DOHH2 (cell line): ENCODE data around the gene TAS2R1.

Experiments
- H3F3A ChIP-seq: fragments of 200-600 bp; sonication (generic), shearing (Covaris generic); 2 replicates; pipeline ENCODE4 v1.6.0; 2016; ENCODE audit warnings: antibody characterized with exemption, mild to moderate bottlenecking; ENCODE audit not compliant: control insufficient read depth, insufficient read depth
- H3K27ac ChIP-seq: fragments of 200-600 bp; sonication (generic); 2 replicates; pipeline ENCODE4 v1.5.1; 2014; ENCODE audit warnings: low read depth, mild to moderate bottlenecking, low read length, moderate library complexity
- H3K27me3 ChIP-seq: fragments of 200-600 bp; sonication (generic); 2 replicates; pipeline ENCODE4 v1.6.1; 2014; ENCODE audit warnings: mild to moderate bottlenecking, low read length, mixed read lengths; ENCODE audit not compliant: control insufficient read depth
- H3K36me3 ChIP-seq: fragments of 200-600 bp; sonication (generic); 2 replicates; pipeline ENCODE4 v1.6.1; 2014; ENCODE audit warnings: mild to moderate bottlenecking, low read length, moderate library complexity, mixed read lengths; ENCODE audit not compliant: control insufficient read depth
- H3K4me1 ChIP-seq: fragments of 200-600 bp; sonication (generic); 2 replicates; pipeline ENCODE4 v1.6.1; 2014; ENCODE audit warnings: mild to moderate bottlenecking, low read length, mixed read lengths; ENCODE audit not compliant: control insufficient read depth
- H3K4me2 ChIP-seq: fragments of 200-600 bp; sonication (generic); 2 replicates; pipeline ENCODE4 v1.6.0; 2014; ENCODE audit warnings: mild to moderate bottlenecking, low read length, moderate library complexity
- H3K4me3 ChIP-seq: fragments of 200-600 bp; sonication (generic); 2 replicates; pipeline ENCODE4 v1.5.1; 2014; ENCODE audit warnings: mild to moderate bottlenecking, low read length, mixed read lengths
- H3K79me2 ChIP-seq: fragments of 200-600 bp; sonication (generic); 2 replicates; pipeline ENCODE4 v1.6.1; 2014; ENCODE audit warnings: mild to moderate bottlenecking, low read length, mixed read lengths; ENCODE audit not compliant: control insufficient read depth
- H3K9me2 ChIP-seq: fragments of 200-600 bp; sonication (generic); replicated peaks from 2 replicates; pipeline ENCODE4 v1.6.1; 2014; ENCODE audit warnings: mild to moderate bottlenecking, low read length, mixed read lengths; ENCODE audit not compliant: control insufficient read depth
- H3K9me3 ChIP-seq: fragments of 200-600 bp; sonication (generic); 2 replicates; pipeline ENCODE4 v1.6.1; 2014; ENCODE audit warnings: antibody characterized with exemption, low read length, mixed read lengths; ENCODE audit not compliant: control insufficient read depth, insufficient read depth
- H4K20me1 ChIP-seq: fragments of 200-600 bp; sonication (generic); 2 replicates; pipeline ENCODE4 v1.6.0; 2014; ENCODE audit warnings: low read depth, mild to moderate bottlenecking, antibody characterized with exemption, low read length, moderate library complexity; ENCODE audit not compliant: control insufficient read depth, insufficient read depth
- EZH2phosphoT487 ChIP-seq: fragments of 200-600 bp; sonication (generic); IDR thresholded peaks from 2 replicates; pipeline ENCODE4 v1.6.1; 2017; ENCODE audit warnings: borderline replicate concordance, mild to moderate bottlenecking, antibody characterized with exemption, low read length, moderate library complexity, mixed read lengths
- TF ChIP-seq, protein P1 (sequence below): fragments of 200-600 bp; sonication (generic); IDR thresholded peaks from one replicate; pipeline ENCODE4 v1.5.1; 2014; ENCODE audit warnings: antibody characterized with exemption, mild to moderate bottlenecking, low read depth, low read length; ENCODE audit not compliant: poor library complexity, severe bottlenecking

The TAS2R1 gene, protein sequence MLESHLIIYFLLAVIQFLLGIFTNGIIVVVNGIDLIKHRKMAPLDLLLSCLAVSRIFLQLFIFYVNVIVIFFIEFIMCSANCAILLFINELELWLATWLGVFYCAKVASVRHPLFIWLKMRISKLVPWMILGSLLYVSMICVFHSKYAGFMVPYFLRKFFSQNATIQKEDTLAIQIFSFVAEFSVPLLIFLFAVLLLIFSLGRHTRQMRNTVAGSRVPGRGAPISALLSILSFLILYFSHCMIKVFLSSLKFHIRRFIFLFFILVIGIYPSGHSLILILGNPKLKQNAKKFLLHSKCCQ

DNA sequence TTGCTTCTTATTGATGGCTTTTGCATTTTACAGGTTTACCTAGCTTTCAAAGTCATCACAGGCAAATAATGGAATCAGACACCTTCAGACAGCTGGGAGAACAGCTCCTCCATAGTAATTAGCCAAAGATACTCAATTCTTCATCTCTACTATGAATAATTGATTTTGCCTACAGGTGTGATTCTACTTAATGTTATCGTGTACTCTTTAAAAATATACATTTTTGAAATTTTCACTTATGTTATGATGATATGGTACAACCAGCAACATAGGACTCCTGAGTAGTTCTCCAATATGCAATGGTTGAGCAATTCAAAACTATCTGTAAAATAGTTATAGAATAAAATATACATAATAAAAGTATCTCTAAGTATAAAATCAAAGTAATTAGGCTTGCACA lies at the start of gene TAS2R1:
TSS of gene TAS2R1 (minus strand) at position 101 of the 400 bp plus-strand sequence. CDS start 319 bp downstream, outside the sequence.
- Histone ChIP-seq H4K20me1 (no peaks in the 10 kb centered on the region), H3K27me3 (no peaks in the 10 kb centered on the region), H3K79me2 (no peaks in the 10 kb centered on the region), H3K27ac (no peak within 1 kb of the TSS), H3K4me2 (no peak within 1 kb of the TSS), H3K36me3 (no peaks in the 10 kb centered on the region), H3K4me3 (no peak within 1 kb of the TSS), H3K9me3 (no peaks in the 10 kb centered on the region), H3K4me1 (no peaks in the 10 kb centered on the region), H3F3A (no peaks in the 10 kb centered on the region), H3K9me2 (no peaks in the 10 kb centered on the region)
- TF ChIP-seq EZH2phosphoT487, result no peak
- TF ChIP-seq, protein P1, sequence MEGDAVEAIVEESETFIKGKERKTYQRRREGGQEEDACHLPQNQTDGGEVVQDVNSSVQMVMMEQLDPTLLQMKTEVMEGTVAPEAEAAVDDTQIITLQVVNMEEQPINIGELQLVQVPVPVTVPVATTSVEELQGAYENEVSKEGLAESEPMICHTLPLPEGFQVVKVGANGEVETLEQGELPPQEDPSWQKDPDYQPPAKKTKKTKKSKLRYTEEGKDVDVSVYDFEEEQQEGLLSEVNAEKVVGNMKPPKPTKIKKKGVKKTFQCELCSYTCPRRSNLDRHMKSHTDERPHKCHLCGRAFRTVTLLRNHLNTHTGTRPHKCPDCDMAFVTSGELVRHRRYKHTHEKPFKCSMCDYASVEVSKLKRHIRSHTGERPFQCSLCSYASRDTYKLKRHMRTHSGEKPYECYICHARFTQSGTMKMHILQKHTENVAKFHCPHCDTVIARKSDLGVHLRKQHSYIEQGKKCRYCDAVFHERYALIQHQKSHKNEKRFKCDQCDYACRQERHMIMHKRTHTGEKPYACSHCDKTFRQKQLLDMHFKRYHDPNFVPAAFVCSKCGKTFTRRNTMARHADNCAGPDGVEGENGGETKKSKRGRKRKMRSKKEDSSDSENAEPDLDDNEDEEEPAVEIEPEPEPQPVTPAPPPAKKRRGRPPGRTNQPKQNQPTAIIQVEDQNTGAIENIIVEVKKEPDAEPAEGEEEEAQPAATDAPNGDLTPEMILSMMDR, result no peak

DNA sequence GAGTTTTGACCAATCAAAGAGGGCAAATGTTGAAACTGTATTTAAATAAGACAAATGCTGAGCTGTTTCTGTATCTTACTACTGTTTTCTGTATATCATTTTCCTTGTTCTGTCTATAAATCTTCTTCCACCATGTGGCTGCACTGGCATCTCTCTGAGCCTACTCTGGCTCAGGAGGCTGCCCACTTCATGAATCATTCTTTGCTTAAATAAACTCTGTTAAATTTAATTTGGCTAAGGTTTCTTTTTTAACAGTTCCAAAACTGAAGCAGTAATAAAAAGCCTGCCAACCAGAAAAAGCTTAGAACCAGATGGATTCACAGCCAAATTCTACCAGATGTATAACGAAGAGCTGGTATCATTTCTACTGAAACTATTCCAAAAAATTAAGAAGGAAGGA lies 40.2 kb upstream of the TAS2R1 start:
- TF ChIP-seq, protein P1, result no peak
- no peak for TF ChIP-seq EZH2phosphoT487
- Histone ChIP-seq H4K20me1 (no peaks in the 10 kb centered on the region), H3K36me3 (no peaks in the 10 kb centered on the region), H3K27ac (no peak overlapping the region), H3K4me3 (no peak overlapping the region), H3K79me2 (no peaks in the 10 kb centered on the region), H3K4me2 (no peak overlapping the region), H3K9me2 (no peaks in the 10 kb centered on the region), H3K9me3 (no peaks in the 10 kb centered on the region), H3K4me1 (no peaks in the 10 kb centered on the region), H3F3A (no peaks in the 10 kb centered on the region), H3K27me3 (no peaks in the 10 kb centered on the region)

DNA sequence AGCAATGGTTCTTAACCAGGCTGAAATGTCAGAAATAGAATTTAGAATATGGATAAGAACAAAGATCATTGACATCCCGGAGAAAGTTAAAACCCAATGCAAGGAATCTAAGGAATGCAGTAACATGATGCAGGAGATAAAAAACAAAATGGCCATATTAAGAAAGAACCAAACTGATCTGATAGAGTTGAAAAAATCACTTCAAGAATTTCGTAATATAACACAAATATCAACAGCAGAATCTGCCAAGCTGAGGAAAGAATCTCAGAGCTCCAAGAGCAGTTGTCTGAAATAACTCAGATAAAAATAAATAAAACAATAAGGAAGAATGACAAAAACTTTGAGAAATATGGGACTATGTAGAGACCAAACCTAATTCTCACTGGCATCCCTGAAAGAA lies 37.8 kb upstream of the TAS2R1 start:
- Histone ChIP-seq H3K36me3 (no peaks in the 10 kb centered on the region), H3K27me3 (no peaks in the 10 kb centered on the region), H3K27ac (no peak overlapping the region), H3K4me3 (no peak overlapping the region), H3K79me2 (no peaks in the 10 kb centered on the region), H3K4me1 (no peaks in the 10 kb centered on the region), H3F3A (no peaks in the 10 kb centered on the region), H3K9me3 (no peaks in the 10 kb centered on the region), H3K4me2 (no peak overlapping the region), H4K20me1 (no peaks in the 10 kb centered on the region), H3K9me2 (no peaks in the 10 kb centered on the region)
- TF ChIP-seq EZH2phosphoT487, result no peak
- TF ChIP-seq, protein P1, result no peak
